ENCODE results near the gene GOLGA8R. TPM values are rescaled to one million over a fixed set of nuclear protein-coding genes. Genes with fewer than 3 reads are reported as not detected.
"Not testable (repeated sequence)": the region's sequence is repeated elsewhere in the genome, so short reads cannot be mapped to it uniquely, and the experiment has no call there.

The GOLGA8R gene
- 9.1 and 10.2 TPM in 2 replicates for total RNA-seq

DNA sequence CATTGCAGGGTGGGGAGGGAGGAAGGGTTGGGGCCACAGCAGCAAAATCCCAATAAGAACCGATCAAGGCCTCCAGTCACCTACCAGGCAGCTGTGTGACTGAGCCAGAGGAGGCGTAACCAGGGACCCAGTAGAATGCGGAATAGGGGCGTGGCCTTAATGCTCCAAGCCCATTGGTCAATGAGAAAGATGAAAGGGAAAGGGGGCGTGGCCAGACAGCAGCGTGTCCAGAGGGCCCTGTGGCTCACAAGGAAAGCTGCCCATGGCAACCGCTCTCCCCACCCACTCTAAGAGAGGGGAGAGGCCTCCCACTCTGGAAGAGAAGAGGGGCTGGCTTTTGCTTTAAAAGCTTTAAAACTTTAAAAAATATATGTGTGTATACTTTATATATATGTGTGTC is at the start of gene GOLGA8R:
Gene GOLGA8R (minus strand): TSS at position 101 of the 400 bp plus-strand sequence. CDS start 98 bp downstream, at position 3.
- intact Hi-C loops (cut with micrococcal nuclease): not testable (repeated sequence)

DNA sequence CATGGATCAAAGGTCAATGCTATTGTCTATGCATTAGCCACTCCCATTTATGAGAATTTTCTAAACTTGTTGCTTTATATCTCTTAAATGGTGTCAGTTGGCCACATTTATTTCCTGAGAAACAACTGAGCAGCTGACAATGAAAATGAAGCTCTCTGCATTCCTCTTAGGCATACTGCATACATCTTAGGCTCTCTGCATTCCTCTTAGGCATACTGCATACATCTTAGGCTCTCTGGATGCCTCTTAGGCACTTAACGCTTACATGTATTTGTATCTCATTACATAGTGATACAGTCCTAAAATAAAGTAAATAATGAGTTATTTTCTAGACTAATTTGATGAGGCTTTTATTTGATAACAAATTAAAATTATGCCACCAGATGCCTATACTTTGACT is 49.8 kb upstream of the GOLGA8R start:
- intact Hi-C loops (cut with micrococcal nuclease): not testable (repeated sequence)

DNA sequence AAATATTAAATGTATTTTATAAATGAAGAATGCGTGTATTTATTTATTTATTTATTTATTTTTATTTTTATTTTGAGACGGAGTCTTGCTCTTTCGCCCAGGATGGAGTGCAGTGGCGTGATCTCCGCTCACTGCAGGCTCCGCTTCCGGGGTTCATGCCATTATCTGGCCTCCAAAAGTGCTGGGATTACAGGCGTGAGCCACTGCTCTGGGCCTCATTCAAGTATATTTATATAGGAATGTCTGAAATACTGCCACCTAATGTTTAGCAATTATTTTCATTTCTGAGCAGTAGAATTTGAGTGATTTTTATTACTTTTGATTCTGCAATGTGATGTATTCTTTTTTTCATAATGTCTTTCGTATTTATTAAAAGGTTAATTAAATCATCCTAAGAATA is 48.1 kb upstream of the GOLGA8R start:
- intact Hi-C loops (cut with micrococcal nuclease): not testable (repeated sequence)

- intact Hi-C loops (cut with micrococcal nuclease): not testable (repeated sequence)
Measured at GRCh38 chr15:30452702-30453101, 38.6 kb upstream of the GOLGA8R start.

- intact Hi-C loops (cut with micrococcal nuclease): not testable (repeated sequence)
Measured at GRCh38 chr15:30438348-30438747, 24.3 kb upstream of the GOLGA8R start.

GRCh38 chr15:30435878-30436277 is 21.8 kb upstream of the GOLGA8R start:
- intact Hi-C loops (cut with micrococcal nuclease): not testable (repeated sequence)

DNA sequence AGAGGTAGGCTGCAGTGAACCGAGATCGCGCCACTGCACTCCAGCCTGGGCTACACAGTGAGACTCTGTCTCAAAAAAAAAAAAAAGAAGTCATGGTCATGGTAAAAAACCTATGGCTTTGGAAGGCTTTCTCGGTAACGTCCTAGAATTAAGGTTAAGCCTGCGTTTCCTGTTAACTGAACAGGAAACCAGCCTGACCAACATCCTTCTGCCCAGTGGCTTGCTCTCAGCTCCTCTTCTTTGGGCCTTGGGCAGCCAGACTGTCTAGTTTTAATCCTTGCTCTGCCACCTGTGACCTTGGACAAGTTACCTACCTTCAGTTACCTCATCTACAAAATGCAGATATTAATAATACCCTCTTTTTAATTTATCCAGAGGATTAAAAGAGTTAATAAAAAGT is 6.7 kb upstream of the GOLGA8R start:
- intact Hi-C loops (cut with micrococcal nuclease): not testable (repeated sequence)

DNA sequence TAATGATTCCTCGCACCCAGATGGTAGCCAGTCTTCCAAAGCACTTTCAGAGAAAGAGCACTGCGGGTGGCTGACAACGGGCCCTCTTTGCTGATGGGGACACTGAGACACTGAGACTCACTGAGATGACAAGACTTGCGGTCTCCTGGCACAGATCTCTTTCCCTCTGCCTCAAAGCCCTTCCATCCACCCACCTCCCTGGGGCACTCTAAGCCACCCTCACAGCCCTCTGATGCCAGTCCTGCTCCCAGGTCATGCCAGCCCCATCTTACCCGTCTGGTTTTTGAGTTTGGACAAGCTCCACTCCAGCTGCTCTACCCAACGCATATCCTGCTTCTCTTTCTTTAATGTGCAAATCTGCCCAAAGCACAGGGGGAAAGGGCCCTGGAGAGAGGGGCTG is 6.4 kb downstream of the GOLGA8R start:
- intact Hi-C loops (cut with micrococcal nuclease): not testable (repeated sequence)

DNA sequence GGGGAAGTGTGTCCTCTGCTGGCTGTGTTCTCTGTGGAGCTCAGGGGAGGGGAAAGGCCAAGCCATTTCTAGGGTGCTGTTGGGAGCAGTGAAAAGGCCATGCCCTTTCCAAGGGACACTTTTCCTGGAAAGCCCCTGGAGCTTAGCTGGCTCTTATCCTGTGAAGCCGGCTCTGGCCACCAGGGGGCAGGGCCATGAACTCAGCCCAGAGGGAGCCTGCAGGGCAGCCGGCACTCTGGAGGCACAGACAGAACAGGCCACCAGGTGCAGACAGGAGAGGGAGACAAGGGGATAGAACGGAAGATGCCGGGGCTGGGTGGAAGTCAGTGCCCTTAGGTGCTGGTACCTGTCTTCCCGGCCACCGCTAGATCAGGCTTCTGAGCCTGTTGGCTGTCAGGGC is 15.1 kb downstream of the GOLGA8R start:
- intact Hi-C loops (cut with micrococcal nuclease): not testable (repeated sequence)

- intact Hi-C loops (cut with micrococcal nuclease): not testable (repeated sequence)
Measured at GRCh38 chr15:30393664-30393991, 20.4 kb downstream of the GOLGA8R start.

- intact Hi-C loops (cut with micrococcal nuclease): not testable (repeated sequence)
Measured at GRCh38 chr15:30392766-30393663, 21.0 kb downstream of the GOLGA8R start, which contains the start of gene CHRFAM7A. CHRFAM7A (minus strand) TSS chr15:30393540; CDS start chr15:30383351, 10,189 bp downstream.

- intact Hi-C loops (cut with micrococcal nuclease): not testable (repeated sequence)
Measured at GRCh38 chr15:30386318-30386887, 27.7 kb downstream of the GOLGA8R start.

GRCh38 chr15:30377082-30377413 is 37.0 kb downstream of the GOLGA8R start:
- intact Hi-C loops (cut with micrococcal nuclease): not testable (repeated sequence)

- intact Hi-C loops (cut with micrococcal nuclease): not testable (repeated sequence)
Measured at GRCh38 chr15:30376375-30377081, 37.5 kb downstream of the GOLGA8R start.

- intact Hi-C loops (cut with micrococcal nuclease): not testable (repeated sequence)
Measured at GRCh38 chr15:30375872-30376271, 38.2 kb downstream of the GOLGA8R start.

GRCh38 chr15:30374862-30375261 is 39.2 kb downstream of the GOLGA8R start:
- intact Hi-C loops (cut with micrococcal nuclease): not testable (repeated sequence)

DNA sequence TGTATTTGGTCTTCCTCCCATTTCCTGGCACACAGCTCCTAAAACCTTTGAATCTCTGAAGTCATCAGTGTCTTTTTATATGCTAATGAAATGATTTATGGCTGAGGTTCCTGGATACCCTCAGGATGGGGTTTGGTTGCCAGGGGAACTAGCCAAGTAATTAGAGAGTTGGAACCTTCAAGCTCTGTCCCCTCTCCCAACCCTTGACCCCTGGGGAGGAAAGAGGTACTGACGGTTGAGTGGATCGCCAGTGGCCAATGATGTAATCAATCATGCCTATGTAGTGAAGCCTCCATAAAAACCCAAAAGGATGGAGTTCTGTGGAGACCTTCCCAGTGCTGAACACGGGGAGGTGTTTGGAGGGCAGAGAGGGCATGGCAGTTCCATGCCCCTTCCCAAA is 45.8 kb downstream of the GOLGA8R start:
- intact Hi-C loops (cut with micrococcal nuclease): not testable (repeated sequence)

DNA sequence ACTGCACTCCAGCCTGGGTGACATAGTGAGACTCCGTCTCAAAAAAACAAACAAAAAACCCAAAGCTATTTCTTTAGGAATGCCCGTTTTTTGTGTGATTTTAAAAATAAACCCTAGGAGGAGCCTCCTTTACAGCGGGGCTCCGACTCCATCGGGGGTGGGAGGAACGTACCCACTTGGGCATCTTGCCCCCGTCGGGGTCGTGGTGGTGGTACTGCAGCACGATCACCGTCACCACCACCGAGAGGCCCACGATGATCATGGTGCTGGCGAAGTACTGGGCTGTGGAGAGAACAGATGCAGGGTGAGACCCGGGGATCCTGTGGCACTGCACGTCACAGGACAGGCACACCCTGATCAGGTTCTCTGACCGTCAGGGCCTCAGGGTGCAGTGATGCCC is 46.8 kb downstream of the GOLGA8R start:
- intact Hi-C loops (cut with micrococcal nuclease): not testable (repeated sequence)

GRCh38 chr15:30361404-30361803 is 52.7 kb downstream of the GOLGA8R start:
- intact Hi-C loops (cut with micrococcal nuclease): not testable (repeated sequence)

GRCh38 chr15:30360990-30361389 is 53.1 kb downstream of the GOLGA8R start:
- intact Hi-C loops (cut with micrococcal nuclease): not testable (repeated sequence)

DNA sequence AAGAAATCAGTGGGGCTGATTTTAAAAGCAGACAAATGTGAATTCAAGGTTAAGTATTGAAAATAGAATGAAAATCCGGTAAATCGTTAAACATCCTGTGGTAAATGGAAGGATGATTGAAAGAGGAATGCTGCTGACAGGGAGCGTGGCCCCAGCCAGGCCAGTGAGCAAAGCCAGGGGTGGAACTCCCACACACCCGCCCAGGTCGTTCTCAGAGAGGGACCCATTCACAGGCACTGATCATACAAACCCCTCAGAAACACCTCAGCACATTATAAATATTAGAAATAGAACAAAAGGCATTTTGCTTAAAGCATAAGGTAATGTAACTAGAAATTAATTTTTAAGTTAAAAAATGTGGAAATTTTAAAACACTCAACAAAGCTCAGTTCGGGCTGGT is 59.0 kb downstream of the GOLGA8R start:
- intact Hi-C loops (cut with micrococcal nuclease): not testable (repeated sequence)

All from T-helper 2 cell treated with Interferon-gamma antibody and Interleukin-4, amounts not matched to agents 100 ng/mL and 5 ng/mL, for 36 hours (primary cell).